SK-N-SH (cell line): ENCODE data around the gene SLC35C1. TPM values are rescaled to one million over a fixed set of nuclear protein-coding genes. Genes with fewer than 3 reads are reported as not detected.

Source experiments
- CTCF ChIA-PET: fragments of 300-600, 350-600 bp; formaldehyde crosslinking; extraction: SDS; loops from one replicate; lab custom pipeline; 2021; lab: Yijun Ruan, JAX
- POLR2A ChIA-PET: fragments of 350-600 bp; sonication (Branson Sonifier 250); formaldehyde crosslinking; extraction: SDS; loops from one replicate; lab custom pipeline; 2020; ENCODE audit warnings: antibody characterized with exemption, inconsistent platforms; lab: Yijun Ruan, JAX
- DNase-seq: peaks from one replicate; pipeline ENCODE4 v3.0.0; 2012
- H2AFZ ChIP-seq: fragments of 200-600 bp; sonication (generic); 2 replicates; pipeline ENCODE4 v1.8.1; 2016; ENCODE audit warnings: antibody characterized with exemption, mild to moderate bottlenecking, low read depth
- H3F3A ChIP-seq: fragments of 200-600 bp; sonication (generic); replicated peaks from 2 replicates; pipeline ENCODE3; 2016; ENCODE audit warnings: antibody characterized with exemption, mild to moderate bottlenecking; ENCODE audit not compliant: insufficient read depth
- H3K27ac ChIP-seq, 2 experiments: fragments of 200-500 bp in 1 of 2; fragments of 200-600 bp in 1 of 2; sonication (Bioruptor generic) in 1 of 2; sonication (generic), shearing (Covaris generic) in 1 of 2; 2 replicates each; pipeline versions ENCODE4 v1.5.1 to v1.6.1; 2014 to 2016; ENCODE audit warnings: low read depth in 2 of 2, inconsistent platforms in 1 of 2, low read length in 1 of 2, mild to moderate bottlenecking in 1 of 2, mixed read lengths in 1 of 2
- H3K27me3 ChIP-seq: fragments of 200-600 bp; sonication (generic), shearing (Covaris generic); 2 replicates; pipeline ENCODE4 v1.6.1; 2016; ENCODE audit warnings: mixed run types; ENCODE audit not compliant: insufficient read depth
- H3K36me3 ChIP-seq, 2 experiments: fragments of 200-500 bp in 1 of 2; fragments of 200-600 bp in 1 of 2; sonication (Bioruptor generic) in 1 of 2; sonication (generic) in 1 of 2; replicated peaks in 1 of 2; 2 replicates each; pipeline versions ENCODE3 to v1.5.1; 2014 to 2016; ENCODE audit warnings: low read length in 1 of 2, mild to moderate bottlenecking in 1 of 2; ENCODE audit not compliant: insufficient read depth in 2 of 2, control insufficient read depth in 1 of 2
- H3K4me1 ChIP-seq, 2 experiments: fragments of 200-500 bp in 1 of 2; fragments of 200-600 bp in 1 of 2; sonication (Bioruptor generic) in 1 of 2; sonication (generic), shearing (Covaris generic) in 1 of 2; 2 replicates each; pipeline versions ENCODE4 v1.5.1 to v1.6.1; 2014 to 2016; ENCODE audit warnings: low read depth in 1 of 2, low read length in 1 of 2, mixed run types in 1 of 2; ENCODE audit not compliant: insufficient read depth in 2 of 2, control insufficient read depth in 1 of 2
- H3K4me2 ChIP-seq: fragments of 200-600 bp; sonication (generic), shearing (Covaris generic); 2 replicates; pipeline ENCODE4 v1.6.1; 2017; ENCODE audit warnings: mixed run types
- H3K4me3 ChIP-seq, 2 experiments: fragments of 200-500 bp in 1 of 2; fragments of 200-600 bp in 1 of 2; sonication (Bioruptor generic) in 1 of 2; sonication (generic), shearing (Covaris generic) in 1 of 2; 2 replicates each; pipeline versions ENCODE4 v1.5.1 to v1.8.1; 2014 to 2016; ENCODE audit warnings: low read depth in 2 of 2, inconsistent platforms in 1 of 2, low read length in 1 of 2, mild to moderate bottlenecking in 1 of 2, mixed read lengths in 1 of 2, moderate library complexity in 1 of 2
- H3K79me2 ChIP-seq: fragments of 200-600 bp; sonication (generic); 2 replicates; pipeline ENCODE4 v1.8.1; 2017; ENCODE audit warnings: mild to moderate bottlenecking; ENCODE audit not compliant: insufficient read depth
- H3K9ac ChIP-seq: fragments of 200-600 bp; sonication (generic); 2 replicates; pipeline ENCODE4 v1.6.1; 2017; ENCODE audit warnings: mixed run types
- H3K9me2 ChIP-seq: fragments of 200-600 bp; sonication (generic); 2 replicates; pipeline ENCODE4 v1.6.1; 2017; ENCODE audit warnings: mixed run types
- H3K9me3 ChIP-seq: fragments of 200-600 bp; sonication (generic); 2 replicates; pipeline ENCODE4 v1.6.1; 2017; ENCODE audit warnings: mixed run types, mild to moderate bottlenecking, moderate library complexity
- H4K20me1 ChIP-seq: fragments of 200-600 bp; sonication (generic); 2 replicates; pipeline ENCODE4 v1.6.1; 2017; ENCODE audit warnings: mild to moderate bottlenecking, mixed run types; ENCODE audit not compliant: insufficient read depth
- CHD2 ChIP-seq: fragments of 150-350 bp; IDR thresholded peaks from 2 replicates; pipeline ENCODE4 v1.6.1; 2018; ENCODE audit warnings: low read length; ENCODE audit not compliant: partially characterized antibody
- ELF1 ChIP-seq: IDR thresholded peaks from 2 replicates; pipeline ENCODE4 v1.4.0; 2012
- EZH2phosphoT487 ChIP-seq: fragments of 200-600 bp; sonication (generic); IDR thresholded peaks from 2 replicates; pipeline ENCODE4 v1.6.1; 2017; ENCODE audit warnings: low read depth, mixed run types, mild to moderate bottlenecking, antibody characterized with exemption, moderate library complexity, borderline replicate concordance
- FOXM1 ChIP-seq: IDR thresholded peaks from 2 replicates; pipeline ENCODE4 v1.4.0; 2012; ENCODE audit warnings: low read depth, mild to moderate bottlenecking
- JUND ChIP-seq: IDR thresholded peaks from 2 replicates; pipeline ENCODE4 v1.4.0; 2012
- MEF2A ChIP-seq: IDR thresholded peaks from 2 replicates; pipeline ENCODE4 v1.4.0; 2012; ENCODE audit warnings: low read depth, borderline replicate concordance
- MXI1 ChIP-seq: IDR thresholded peaks from 2 replicates; pipeline ENCODE4 v1.6.1; 2012; ENCODE audit warnings: mild to moderate bottlenecking, low read depth, low read length, improper control_type of control experiment
- RAD21 ChIP-seq: IDR thresholded peaks from 2 replicates; pipeline ENCODE4 v1.6.1; 2012; ENCODE audit warnings: mild to moderate bottlenecking, low read length
- RXRA ChIP-seq: IDR thresholded peaks from 2 replicates; pipeline ENCODE4 v1.4.0; 2012; ENCODE audit warnings: low read depth, mild to moderate bottlenecking, borderline replicate concordance
- SIN3A ChIP-seq: IDR thresholded peaks from 2 replicates; pipeline ENCODE4 v1.6.1; 2012; ENCODE audit warnings: low read depth, mild to moderate bottlenecking, low read length, moderate library complexity, borderline replicate concordance
- TEAD4 ChIP-seq: IDR thresholded peaks from 2 replicates; pipeline ENCODE4 v1.4.0; 2012; ENCODE audit warnings: mild to moderate bottlenecking, borderline replicate concordance; ENCODE audit not compliant: insufficient read depth
- YY1 ChIP-seq: IDR thresholded peaks from 2 replicates; pipeline ENCODE4 v1.4.0; 2012; ENCODE audit warnings: low read depth, mild to moderate bottlenecking
- WGBS: methylation state at CpG from one replicate; pipeline ENCODE4 v1.1.6; 2017; ENCODE audit warnings: low lambda C conversion rate; 5-methylcytosine and 5-hydroxymethylcytosine counted together
- polyA plus RNA-seq, 3 experiments: library from polyadenylated mRNA; depleted of rRNA; stranded (reverse); fragments of >200 nt; gene quantifications; 2 replicates each; pipeline ENCODE4 v1.2.3, GENCODE V29; 2012
- TF ChIP-seq, protein P1 (sequence below): IDR thresholded peaks from 2 replicates; pipeline ENCODE4 v1.6.1; 2012; ENCODE audit warnings: mild to moderate bottlenecking, low read depth, low read length, moderate library complexity
- TF ChIP-seq, protein P2 (sequence below): IDR thresholded peaks from 2 replicates; pipeline ENCODE4 v1.4.0; 2012; ENCODE audit warnings: low read depth
- TF ChIP-seq, protein P3 (sequence below): fragments of 150-350 bp; IDR thresholded peaks from 2 replicates; pipeline ENCODE4 v1.6.1; 2017; ENCODE audit warnings: antibody characterized with exemption, low read length, low read depth, borderline replicate concordance
- TF ChIP-seq, protein P4 (sequence below): fragments of 150-350 bp; IDR thresholded peaks from 2 replicates; pipeline ENCODE4 v1.6.1; 2016; ENCODE audit warnings: mild to moderate bottlenecking, low read depth, low read length

Gene SLC35C1
- polyA plus RNA-seq, 1 of the 3 experiments (the other 2 are of a cell fraction): 6.2 TPM

DNA sequence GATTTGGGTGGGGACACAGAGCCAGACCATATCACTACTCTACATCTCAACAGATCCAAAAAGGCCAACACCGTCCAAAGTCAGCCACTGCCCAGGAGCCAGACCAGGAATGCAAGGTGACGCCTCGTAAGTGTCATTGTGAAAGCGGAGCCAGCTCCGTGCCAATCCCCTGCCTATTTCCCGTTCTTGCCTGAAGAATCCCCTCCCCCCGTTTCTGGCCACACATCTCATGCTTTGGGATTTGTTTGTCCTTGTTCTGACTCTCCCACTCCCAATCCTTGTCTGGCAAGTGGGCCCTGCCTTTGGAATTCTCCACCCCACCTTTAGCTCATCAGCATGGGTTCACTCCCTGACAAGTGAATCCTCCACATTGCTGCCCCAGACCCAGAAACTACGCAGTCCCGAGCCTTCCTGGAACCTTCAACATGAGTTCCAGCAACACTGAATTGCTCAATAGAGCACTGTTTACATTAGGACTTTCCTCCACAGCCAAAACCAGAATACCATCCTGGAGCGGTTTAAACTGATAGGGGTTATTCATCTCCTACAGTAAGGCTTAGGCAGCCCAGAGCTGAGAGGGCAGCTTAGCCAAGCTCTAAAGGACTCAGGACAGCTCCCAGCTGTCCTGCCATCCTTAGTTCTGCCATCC, 6.0 kb upstream of the SLC35C1 start:
- H3K27ac ChIP-seq: no peak overlapping the region
- no peak for DNase-seq
- CTCF ChIA-PET: interaction anchor here (1.2 to 3.1 kb wide), 2 partner anchors 27 to 44 kb away, joined by 3 to 12 read pairs; no protein-coding TSS in a partner anchor

More for the DNA sequence above, 6.0 kb upstream of the SLC35C1 start:
- Histone ChIP-seq H3K9me3 (no peaks in the 10 kb centered on the region), H4K20me1 (no peaks in the 10 kb centered on the region), H3K36me3 (no peaks in the 10 kb centered on the region), H3K79me2 (no peaks in the 10 kb centered on the region), H3K4me3 (no peak overlapping the region), H3K4me1 (no peaks in the 10 kb centered on the region), H3K4me2 (no peak overlapping the region), H3K27me3 (no peaks in the 10 kb centered on the region), H3F3A (no peaks in the 10 kb centered on the region), H2AFZ (no peak overlapping the region), H3K9me2 (no peaks in the 10 kb centered on the region), H3K9ac (no peak overlapping the region)
- TF ChIP-seq MXI1 (no peak), ELF1 (no peak), CHD2 (no peak), JUND (no peak), TEAD4 (no peak), RAD21 (no peak), MEF2A (no peak), FOXM1 (no peak), SIN3A (no peak), RXRA (no peak), YY1 (no peak), EZH2phosphoT487 (no peak)
- TF ChIP-seq, protein P1, sequence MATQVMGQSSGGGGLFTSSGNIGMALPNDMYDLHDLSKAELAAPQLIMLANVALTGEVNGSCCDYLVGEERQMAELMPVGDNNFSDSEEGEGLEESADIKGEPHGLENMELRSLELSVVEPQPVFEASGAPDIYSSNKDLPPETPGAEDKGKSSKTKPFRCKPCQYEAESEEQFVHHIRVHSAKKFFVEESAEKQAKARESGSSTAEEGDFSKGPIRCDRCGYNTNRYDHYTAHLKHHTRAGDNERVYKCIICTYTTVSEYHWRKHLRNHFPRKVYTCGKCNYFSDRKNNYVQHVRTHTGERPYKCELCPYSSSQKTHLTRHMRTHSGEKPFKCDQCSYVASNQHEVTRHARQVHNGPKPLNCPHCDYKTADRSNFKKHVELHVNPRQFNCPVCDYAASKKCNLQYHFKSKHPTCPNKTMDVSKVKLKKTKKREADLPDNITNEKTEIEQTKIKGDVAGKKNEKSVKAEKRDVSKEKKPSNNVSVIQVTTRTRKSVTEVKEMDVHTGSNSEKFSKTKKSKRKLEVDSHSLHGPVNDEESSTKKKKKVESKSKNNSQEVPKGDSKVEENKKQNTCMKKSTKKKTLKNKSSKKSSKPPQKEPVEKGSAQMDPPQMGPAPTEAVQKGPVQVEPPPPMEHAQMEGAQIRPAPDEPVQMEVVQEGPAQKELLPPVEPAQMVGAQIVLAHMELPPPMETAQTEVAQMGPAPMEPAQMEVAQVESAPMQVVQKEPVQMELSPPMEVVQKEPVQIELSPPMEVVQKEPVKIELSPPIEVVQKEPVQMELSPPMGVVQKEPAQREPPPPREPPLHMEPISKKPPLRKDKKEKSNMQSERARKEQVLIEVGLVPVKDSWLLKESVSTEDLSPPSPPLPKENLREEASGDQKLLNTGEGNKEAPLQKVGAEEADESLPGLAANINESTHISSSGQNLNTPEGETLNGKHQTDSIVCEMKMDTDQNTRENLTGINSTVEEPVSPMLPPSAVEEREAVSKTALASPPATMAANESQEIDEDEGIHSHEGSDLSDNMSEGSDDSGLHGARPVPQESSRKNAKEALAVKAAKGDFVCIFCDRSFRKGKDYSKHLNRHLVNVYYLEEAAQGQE: no peak
- TF ChIP-seq, protein P2, sequence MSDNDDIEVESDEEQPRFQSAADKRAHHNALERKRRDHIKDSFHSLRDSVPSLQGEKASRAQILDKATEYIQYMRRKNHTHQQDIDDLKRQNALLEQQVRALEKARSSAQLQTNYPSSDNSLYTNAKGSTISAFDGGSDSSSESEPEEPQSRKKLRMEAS: no peak
- TF ChIP-seq, protein P3, sequence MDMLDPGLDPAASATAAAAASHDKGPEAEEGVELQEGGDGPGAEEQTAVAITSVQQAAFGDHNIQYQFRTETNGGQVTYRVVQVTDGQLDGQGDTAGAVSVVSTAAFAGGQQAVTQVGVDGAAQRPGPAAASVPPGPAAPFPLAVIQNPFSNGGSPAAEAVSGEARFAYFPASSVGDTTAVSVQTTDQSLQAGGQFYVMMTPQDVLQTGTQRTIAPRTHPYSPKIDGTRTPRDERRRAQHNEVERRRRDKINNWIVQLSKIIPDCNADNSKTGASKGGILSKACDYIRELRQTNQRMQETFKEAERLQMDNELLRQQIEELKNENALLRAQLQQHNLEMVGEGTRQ: no peak
- TF ChIP-seq, protein P4, sequence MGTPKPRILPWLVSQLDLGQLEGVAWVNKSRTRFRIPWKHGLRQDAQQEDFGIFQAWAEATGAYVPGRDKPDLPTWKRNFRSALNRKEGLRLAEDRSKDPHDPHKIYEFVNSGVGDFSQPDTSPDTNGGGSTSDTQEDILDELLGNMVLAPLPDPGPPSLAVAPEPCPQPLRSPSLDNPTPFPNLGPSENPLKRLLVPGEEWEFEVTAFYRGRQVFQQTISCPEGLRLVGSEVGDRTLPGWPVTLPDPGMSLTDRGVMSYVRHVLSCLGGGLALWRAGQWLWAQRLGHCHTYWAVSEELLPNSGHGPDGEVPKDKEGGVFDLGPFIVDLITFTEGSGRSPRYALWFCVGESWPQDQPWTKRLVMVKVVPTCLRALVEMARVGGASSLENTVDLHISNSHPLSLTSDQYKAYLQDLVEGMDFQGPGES: no peak
- 81% methylated on average over 10 of the region's 10 CpGs for WGBS
- POLR2A ChIA-PET: interaction anchor here (0.6 kb wide), 1 partner anchor 387 kb away, joined by 3 read pairs; no protein-coding TSS in a partner anchor
